ENCODE measurements around the gene ZNF710. TPM values are rescaled to one million over a fixed set of nuclear protein-coding genes. Genes with fewer than 3 reads are reported as not detected.

ZNF710 gene
- total RNA-seq, 1 experiment from 2014 or later = 40.7 TPM

GRCh38 chr15:90071220-90071807 is 70.2 kb downstream of the ZNF710 start:
- peak; percentile 71 for TF ChIP-seq CTCF (conservative IDR thresholded peaks at IDR 0.05)

More at GRCh38 chr15:90071220-90071807, 70.2 kb downstream of the ZNF710 start:
- Histone ChIP-seq H2AK5ac (ENCODE audit: insufficient read length, low read length) (no peak overlapping the region), H3T11ph (ENCODE audit: low read length) (no peak overlapping the region), H3K4ac (ENCODE audit: low read depth, low read length) (no peak overlapping the region), H4K8ac (replicated peaks; ENCODE audit: insufficient read length, low read depth, low read length) (no peak overlapping the region), H3K4me1 (ENCODE audit: insufficient read depth, low read length) (no peaks in the 10 kb centered on the region; the same call in 1 of the 2 replicates), H3K27me3 (ENCODE audit: insufficient read depth, low read length) (no peaks in the 10 kb centered on the region), H2BK5ac (ENCODE audit: insufficient read length, low read length) (no peak overlapping the region), H3K23me2 (ENCODE audit: insufficient read length, low read depth, low read length, poor library complexity, severe bottlenecking) (no peaks in the 10 kb centered on the region), H4K20me1 (ENCODE audit: control insufficient read depth, insufficient read depth, insufficient read length) (peaks cover 2% of the 10 kb centered on the region), H2BK120ac (ENCODE audit: low read depth, low read length, poor library complexity, severe bottlenecking) (no peak overlapping the region), H3K23ac (ENCODE audit: insufficient read length, low read depth, low read length) (no peak overlapping the region), H3K9ac (ENCODE audit: extremely low read depth, insufficient read length, low read length) (no peak overlapping the region), H2AFZ (ENCODE audit: low read length) (no peak overlapping the region), H3K9me3 (ENCODE audit: control insufficient read depth, low read depth, low read length) (no peaks in the 10 kb centered on the region), H2BK20ac (ENCODE audit: low read depth, low read length, poor library complexity, severe bottlenecking) (no peak overlapping the region), H3K4me2 (ENCODE audit: insufficient read depth, insufficient read length, low read length) (no peak overlapping the region), H2BK12ac (ENCODE audit: insufficient read length, low read depth, low read length) (no peak overlapping the region), H3K79me1 (ENCODE audit: insufficient read depth, low read depth, low read length, poor library complexity, severe bottlenecking) (no peaks in the 10 kb centered on the region), H3K56ac (ENCODE audit: insufficient read length, low read depth, low read length) (no peak overlapping the region), H4K5ac (ENCODE audit: insufficient read length, low read depth, low read length) (no peak overlapping the region), H4K91ac (ENCODE audit: insufficient read length, low read depth, low read length) (no peak overlapping the region), H2BK15ac (ENCODE audit: low read depth, low read length) (no peak overlapping the region), H3K18ac (ENCODE audit: insufficient read length, low read depth, low read length) (no peak overlapping the region), H3K79me2 (ENCODE audit: insufficient read depth, low read length) (no peaks in the 10 kb centered on the region), H3K27ac (ENCODE audit: insufficient read length, low read depth, low read length) (no peak overlapping the region), H3K14ac (ENCODE audit: insufficient read depth, low read length) (no peak overlapping the region)
- no peak for DNase-seq
- H3K9me3 Mint-ChIP-seq = no peaks in the 10 kb centered on the region
- H3K4me3 Mint-ChIP-seq = no peak overlapping the region
- H3K27me3 Mint-ChIP-seq (ENCODE audit: low read depth) = no peaks in the 10 kb centered on the region
- H3K27ac Mint-ChIP-seq = no peak overlapping the region
- peaks cover 0 to 28% (median 13%) of the 10 kb centered on the region in 3 experiments; a peak in 4 of 7 replicates for H3K36me3 Mint-ChIP-seq (ENCODE audit: insufficient read depth in 1 of 3, low read depth in 3 of 3)
- no CpG with 5 or more reads among the region's 5 CpGs for WGBS (ENCODE audit: extremely low coverage, insufficient read length, low lambda C conversion rate)
- peaks cover 11 to 16% of the 10 kb centered on the region in 2 experiments for H3K4me1 Mint-ChIP-seq
